ENCODE results near the gene ZNF554. TPM values are rescaled to one million over a fixed set of nuclear protein-coding genes. Genes with fewer than 3 reads are reported as not detected.

ZNF554 gene
- total and polyA plus RNA-seq, 5 donors from 2014 or later: 1.8 to 6.1 (median 3.3) TPM

DNA sequence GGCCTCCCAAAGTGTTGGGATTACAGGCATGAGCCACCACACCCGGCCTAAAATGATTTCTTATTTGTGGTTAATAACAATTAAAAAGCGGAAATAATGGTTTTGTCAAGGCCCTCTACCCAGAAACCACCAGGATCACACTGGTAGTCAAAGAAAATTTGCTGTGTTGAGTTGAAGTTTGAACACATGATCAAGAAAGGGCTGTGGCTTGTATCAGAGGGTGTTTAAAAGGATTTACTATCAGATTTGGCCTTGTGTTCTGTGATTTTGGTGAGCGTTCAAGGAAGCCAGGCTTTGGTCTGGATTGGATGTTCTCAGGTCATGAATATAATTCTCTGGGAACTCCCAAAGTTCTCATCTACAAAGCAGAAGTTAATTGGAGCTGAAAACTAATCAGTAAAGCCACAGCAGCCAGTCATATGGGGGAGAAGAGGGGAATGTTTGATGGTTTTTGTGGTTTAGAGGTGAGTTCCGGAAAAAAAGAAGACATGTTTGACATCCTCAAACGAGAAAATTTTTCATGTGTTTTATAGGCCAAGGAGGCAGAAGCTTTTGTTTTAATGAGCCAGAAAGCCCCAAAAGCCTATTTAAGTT is 36.9 kb downstream of the ZNF554 start:
- peak overlapping the region in 2 of 3 donors; percentile 10 to 80 for H3K27ac Mint-ChIP-seq
- Histone ChIP-seq H3K4me3 (ENCODE audit: low read depth, low read length) (peak overlapping the region; percentile 22), H3K27ac (ENCODE audit: insufficient read depth, low read length, poor library complexity, severe bottlenecking) (no peak overlapping the region), H3K36me3 (ENCODE audit: control insufficient read depth, insufficient read depth, low read length) (peaks cover 23% of the 10 kb centered on the region), H3K4me1 (ENCODE audit: control insufficient read depth, insufficient read depth, low read length, poor library complexity, severe bottlenecking) (peaks cover 10% of the 10 kb centered on the region), H3K27me3 (ENCODE audit: control insufficient read depth, insufficient read depth, low read length) (no peaks in the 10 kb centered on the region), H3K9me3 (ENCODE audit: control insufficient read depth in 2 of 2, low read length in 2 of 2) (peaks cover 47 to 64% of the 10 kb centered on the region in 2 experiments)
- no peaks in the 10 kb centered on the region for H3K27me3 Mint-ChIP-seq
- H3K36me3 Mint-ChIP-seq: peaks cover 32% of the 10 kb centered on the region
- H3K4me3 Mint-ChIP-seq: peak overlapping the region in 3 of 4 donors; percentile 41 to 82 (median 47)
- no peak for ATAC-seq (ENCODE audit: low read depth in 2 of 2)
- DNase-seq: peak in 1 of 3 donors; percentile 65
- peaks cover 2 to 27% (median 12%) of the 10 kb centered on the region in 4 donors for H3K4me1 Mint-ChIP-seq
- H3K9me3 Mint-ChIP-seq: peaks cover 2 to 47% (median 18%) of the 10 kb centered on the region in 7 donors

GRCh38 chr19:2858864-2859263 is 39.2 kb downstream of the ZNF554 start:
- H3K27ac Mint-ChIP-seq: no peak overlapping the region
- no peak overlapping the region for H3K27ac ChIP-seq (ENCODE audit: insufficient read depth, low read length, poor library complexity, severe bottlenecking)
- no peaks in the 10 kb centered on the region for H3K27me3 ChIP-seq (ENCODE audit: control insufficient read depth, insufficient read depth, low read length)
- ATAC-seq (ENCODE audit: low read depth in 2 of 2) (no peak), DNase-seq (no peak)
- H3K4me1 Mint-ChIP-seq: peaks cover 2 to 27% (median 12%) of the 10 kb centered on the region in 4 donors
- peaks cover 10% of the 10 kb centered on the region for H3K4me1 ChIP-seq (ENCODE audit: control insufficient read depth, insufficient read depth, low read length, poor library complexity, severe bottlenecking)
- H3K9me3 ChIP-seq (ENCODE audit: control insufficient read depth in 2 of 2, low read length in 2 of 2): peaks cover 26 to 42% of the 10 kb centered on the region in 2 experiments
- peaks cover 2% of the 10 kb centered on the region for H3K36me3 ChIP-seq (ENCODE audit: control insufficient read depth, insufficient read depth, low read length)
- peaks cover 3 to 25% (median 9%) of the 10 kb centered on the region in 7 donors for H3K9me3 Mint-ChIP-seq
- H3K36me3 Mint-ChIP-seq: peaks cover 9% of the 10 kb centered on the region
- no peak overlapping the region for H3K4me3 ChIP-seq (ENCODE audit: low read depth, low read length)
- H3K4me3 Mint-ChIP-seq: peak overlapping the region in 1 of 4 donors; percentile 16
- no peaks in the 10 kb centered on the region for H3K27me3 Mint-ChIP-seq

DNA sequence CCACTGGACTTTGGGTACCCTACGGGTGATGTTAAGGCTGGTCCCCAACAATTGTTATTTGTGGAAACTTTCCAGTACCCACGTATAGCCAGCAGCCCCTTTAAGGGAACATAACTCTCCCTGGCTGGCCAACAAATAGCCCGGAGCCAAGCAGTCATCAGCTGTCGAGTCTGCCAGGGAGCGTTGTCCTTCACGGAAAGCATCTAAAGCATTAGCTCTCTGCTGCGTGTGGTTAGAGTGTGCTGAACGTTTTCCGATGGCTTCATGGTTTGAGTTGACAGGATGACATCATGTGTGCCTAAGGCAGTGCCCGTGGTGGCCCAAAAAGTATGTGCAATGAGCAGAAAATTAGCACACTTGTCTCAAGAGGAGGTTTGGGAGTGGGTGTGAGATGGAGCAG is 44.1 kb downstream of the ZNF554 start:
- H3K27ac Mint-ChIP-seq: peak overlapping the region in 1 of 3 donors; percentile 83
- H3K27ac ChIP-seq (ENCODE audit: insufficient read depth, low read length, poor library complexity, severe bottlenecking): no peak overlapping the region
- H3K4me3 Mint-ChIP-seq: no peak overlapping the region
- H3K4me3 ChIP-seq (ENCODE audit: low read depth, low read length): no peak overlapping the region
- H3K36me3 ChIP-seq (ENCODE audit: control insufficient read depth, insufficient read depth, low read length): no peaks in the 10 kb centered on the region
- peaks cover 0 to 7% (median 2%) of the 10 kb centered on the region in 4 donors for H3K4me1 Mint-ChIP-seq
- no peaks in the 10 kb centered on the region for H3K36me3 Mint-ChIP-seq
- DNase-seq (no peak), ATAC-seq (ENCODE audit: low read depth in 2 of 2) (no peak)
- H3K9me3 Mint-ChIP-seq: peaks cover 0 to 8% (median 0%) of the 10 kb centered on the region in 7 donors
- no peaks in the 10 kb centered on the region for H3K27me3 Mint-ChIP-seq
- H3K9me3 ChIP-seq (ENCODE audit: control insufficient read depth in 2 of 2, low read length in 2 of 2): peaks cover 0 to 1% of the 10 kb centered on the region in 2 experiments
- no peaks in the 10 kb centered on the region for H3K27me3 ChIP-seq (ENCODE audit: control insufficient read depth, insufficient read depth, low read length)
- H3K4me1 ChIP-seq (ENCODE audit: control insufficient read depth, insufficient read depth, low read length, poor library complexity, severe bottlenecking): no peaks in the 10 kb centered on the region

DNA sequence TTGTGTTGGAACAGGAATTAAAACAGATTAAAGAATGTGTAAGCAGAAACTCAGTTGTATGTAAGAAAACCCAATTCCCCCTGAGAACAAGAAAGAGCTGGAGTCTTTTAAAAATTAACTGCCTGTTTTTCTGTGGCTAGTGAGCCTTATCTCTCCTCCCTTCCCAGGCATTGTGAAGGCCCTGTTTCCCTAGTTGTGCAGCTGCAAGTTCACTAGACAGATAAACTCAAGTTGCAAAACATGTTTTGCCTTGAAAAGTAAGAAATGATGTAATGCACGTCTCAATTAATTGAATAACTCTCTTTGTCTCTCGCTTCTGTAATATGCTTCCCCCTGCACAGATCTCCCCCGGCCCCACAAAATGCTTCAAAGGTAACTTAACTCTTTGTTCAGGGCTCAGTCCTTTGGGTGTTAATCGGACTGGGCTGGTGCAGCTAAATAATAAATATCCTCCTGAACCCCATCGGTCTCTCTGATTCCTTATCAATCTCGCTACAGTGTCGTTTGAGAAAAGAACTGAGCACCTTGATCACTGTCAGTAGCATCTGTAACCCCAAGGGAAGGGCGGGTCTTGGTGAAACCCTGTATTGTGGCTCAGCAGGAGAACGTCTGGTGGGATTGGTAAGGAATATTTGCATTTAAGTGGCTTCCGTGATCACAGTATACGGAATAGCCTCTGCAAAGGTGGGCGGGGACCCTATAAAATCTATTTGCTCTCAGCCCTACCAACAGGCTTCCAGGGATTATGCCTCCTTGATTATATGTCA is 45.8 kb downstream of the ZNF554 start:
- Histone ChIP-seq H3K36me3 (ENCODE audit: control insufficient read depth, insufficient read depth, low read length) (no peaks in the 10 kb centered on the region), H3K27me3 (ENCODE audit: control insufficient read depth, insufficient read depth, low read length) (no peaks in the 10 kb centered on the region), H3K4me1 (ENCODE audit: control insufficient read depth, insufficient read depth, low read length, poor library complexity, severe bottlenecking) (no peaks in the 10 kb centered on the region), H3K4me3 (ENCODE audit: low read depth, low read length) (no peak overlapping the region), H3K9me3 (ENCODE audit: control insufficient read depth in 2 of 2, low read length in 2 of 2) (no peaks in the 10 kb centered on the region), H3K27ac (ENCODE audit: insufficient read depth, low read length, poor library complexity, severe bottlenecking) (no peak overlapping the region)
- Mint-ChIP-seq H3K36me3 (no peaks in the 10 kb centered on the region), H3K27me3 (no peaks in the 10 kb centered on the region), H3K4me1 (peaks cover 0 to 4% (median 2%) of the 10 kb centered on the region in 4 donors), H3K27ac (no peak overlapping the region), H3K9me3 (peaks cover 0 to 6% (median 0%) of the 10 kb centered on the region in 7 donors), H3K4me3 (no peak overlapping the region)
- DNase-seq (no peak), ATAC-seq (ENCODE audit: low read depth in 2 of 2) (no peak)

DNA sequence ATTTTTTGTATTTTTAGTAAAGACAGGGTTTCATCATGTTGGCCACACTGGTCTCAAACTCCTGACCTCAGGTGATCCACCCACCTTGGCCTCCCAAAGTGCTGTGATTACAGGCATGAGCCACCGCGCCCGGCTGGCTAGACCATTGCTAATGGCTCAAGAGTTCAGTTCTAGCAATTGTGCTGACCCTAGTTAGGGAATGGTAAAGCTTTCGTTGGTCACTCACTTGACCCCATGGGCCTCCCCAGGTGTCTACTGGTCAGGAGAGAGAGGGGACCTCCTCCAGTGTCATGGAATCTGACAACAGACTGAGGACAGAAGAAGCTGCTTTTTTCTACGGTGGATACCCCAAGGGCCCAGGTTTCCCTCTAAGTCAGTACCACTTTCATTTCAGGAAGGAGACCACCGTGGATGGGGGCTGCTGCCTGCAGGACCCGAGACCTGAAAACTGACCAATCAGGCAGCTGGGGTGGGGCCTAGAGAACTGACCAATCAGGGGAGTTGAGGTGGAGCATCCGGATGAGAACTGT is 46.9 kb downstream of the ZNF554 start:
- Histone ChIP-seq H3K27ac (ENCODE audit: insufficient read depth, low read length, poor library complexity, severe bottlenecking) (no peak overlapping the region), H3K4me1 (ENCODE audit: control insufficient read depth, insufficient read depth, low read length, poor library complexity, severe bottlenecking) (no peaks in the 10 kb centered on the region), H3K4me3 (ENCODE audit: low read depth, low read length) (no peak overlapping the region), H3K27me3 (ENCODE audit: control insufficient read depth, insufficient read depth, low read length) (no peaks in the 10 kb centered on the region), H3K9me3 (ENCODE audit: control insufficient read depth in 2 of 2, low read length in 2 of 2) (no peaks in the 10 kb centered on the region), H3K36me3 (ENCODE audit: control insufficient read depth, insufficient read depth, low read length) (no peaks in the 10 kb centered on the region)
- ATAC-seq (ENCODE audit: low read depth in 2 of 2) (no peak), DNase-seq (no peak)
- no peaks in the 10 kb centered on the region for H3K36me3 Mint-ChIP-seq
- no peak overlapping the region for H3K27ac Mint-ChIP-seq
- peaks cover 0 to 6% (median 0%) of the 10 kb centered on the region in 7 donors for H3K9me3 Mint-ChIP-seq
- peaks cover 0 to 7% (median 2%) of the 10 kb centered on the region in 4 donors for H3K4me1 Mint-ChIP-seq
- H3K27me3 Mint-ChIP-seq: no peaks in the 10 kb centered on the region
- H3K4me3 Mint-ChIP-seq: no peak overlapping the region

- ATAC-seq (ENCODE audit: low read depth in 2 of 2) (no peak), DNase-seq (no peak)
- no peaks in the 10 kb centered on the region for H3K36me3 Mint-ChIP-seq
- no peaks in the 10 kb centered on the region for H3K9me3 ChIP-seq (ENCODE audit: control insufficient read depth in 2 of 2, low read length in 2 of 2)
- H3K4me3 ChIP-seq (ENCODE audit: low read depth, low read length): no peak within 1 kb of the TSS
- H3K27ac ChIP-seq (ENCODE audit: insufficient read depth, low read length, poor library complexity, severe bottlenecking): no peak within 1 kb of the TSS
- H3K27me3 Mint-ChIP-seq: no peaks in the 10 kb centered on the region
- no peaks in the 10 kb centered on the region for H3K4me1 ChIP-seq (ENCODE audit: control insufficient read depth, insufficient read depth, low read length, poor library complexity, severe bottlenecking)
- H3K27me3 ChIP-seq (ENCODE audit: control insufficient read depth, insufficient read depth, low read length): no peaks in the 10 kb centered on the region
- no peaks in the 10 kb centered on the region for H3K36me3 ChIP-seq (ENCODE audit: control insufficient read depth, insufficient read depth, low read length)
- peaks cover 0 to 4% (median 0%) of the 10 kb centered on the region in 7 donors for H3K9me3 Mint-ChIP-seq
- H3K27ac Mint-ChIP-seq: no peak within 1 kb of the TSS
- H3K4me3 Mint-ChIP-seq: no peak within 1 kb of the TSS
- H3K4me1 Mint-ChIP-seq: peaks cover 0 to 10% (median 2%) of the 10 kb centered on the region in 4 donors
These were observed 47.6 kb downstream of the ZNF554 start, which contains the start of gene ZNF556 for GRCh38 chr19:2867025-2867991. ZNF556 (plus strand) TSS chr19:2867335; CDS start chr19:2867422, 87 bp downstream.

DNA sequence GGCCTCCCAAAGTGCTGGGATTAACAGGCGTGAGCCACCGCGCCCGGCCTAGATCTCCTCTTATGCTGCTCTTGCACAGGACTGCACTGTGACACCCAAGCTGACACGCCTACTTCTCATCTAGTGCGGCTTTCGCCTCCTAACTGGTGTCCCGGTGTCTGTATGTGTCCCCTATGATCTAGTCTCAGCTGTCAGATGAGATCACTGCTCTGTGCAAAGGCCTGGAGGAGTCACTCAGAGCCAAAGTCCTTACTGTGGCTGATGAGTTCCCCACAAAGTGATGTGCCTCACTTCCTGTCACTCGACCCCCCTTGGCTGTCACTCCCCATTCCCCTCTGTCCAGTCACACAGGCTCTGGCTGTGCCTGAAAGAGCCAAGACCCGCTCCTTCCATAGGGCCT is 50.0 kb downstream of the ZNF554 start:
- Histone ChIP-seq H3K36me3 (ENCODE audit: control insufficient read depth, insufficient read depth, low read length) (no peaks in the 10 kb centered on the region), H3K4me1 (ENCODE audit: control insufficient read depth, insufficient read depth, low read length, poor library complexity, severe bottlenecking) (no peaks in the 10 kb centered on the region), H3K27ac (ENCODE audit: insufficient read depth, low read length, poor library complexity, severe bottlenecking) (no peak overlapping the region), H3K27me3 (ENCODE audit: control insufficient read depth, insufficient read depth, low read length) (no peaks in the 10 kb centered on the region), H3K9me3 (ENCODE audit: control insufficient read depth in 2 of 2, low read length in 2 of 2) (no peaks in the 10 kb centered on the region), H3K4me3 (ENCODE audit: low read depth, low read length) (no peak overlapping the region)
- Mint-ChIP-seq H3K27me3 (no peaks in the 10 kb centered on the region), H3K27ac (no peak overlapping the region), H3K36me3 (no peaks in the 10 kb centered on the region), H3K9me3 (peaks cover 0 to 6% (median 0%) of the 10 kb centered on the region in 7 donors), H3K4me1 (peaks cover 0 to 10% (median 2%) of the 10 kb centered on the region in 4 donors), H3K4me3 (no peak overlapping the region)
- ATAC-seq (ENCODE audit: low read depth in 2 of 2): no peak
- DNase-seq: no peak
